Measurements from ENCODE around the gene HSPA14. TPM values are rescaled to one million over a fixed set of nuclear protein-coding genes. Genes with fewer than 3 reads are reported as not detected.

The HSPA14 gene
- total RNA-seq, 3 donors from 2014 or later = 9.3 to 16.7 (median 16.4) TPM

DNA sequence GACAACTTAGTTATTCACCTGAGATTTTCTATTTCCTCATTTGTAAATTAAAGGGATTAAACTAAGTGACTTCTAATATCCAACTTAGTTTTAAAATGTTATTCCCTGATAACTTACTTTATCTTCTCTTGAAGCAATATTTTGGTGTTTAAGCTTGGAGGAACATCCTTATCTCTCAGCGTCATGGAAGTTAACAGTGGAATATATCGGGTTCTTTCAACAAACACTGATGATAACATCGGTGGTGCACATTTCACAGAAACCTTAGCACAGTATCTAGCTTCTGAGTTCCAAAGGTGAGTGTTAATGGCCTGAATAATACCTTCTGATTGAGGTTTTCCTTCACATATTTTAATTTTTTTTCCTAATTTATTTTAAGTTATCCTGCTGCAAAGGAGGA, 14.1 kb downstream of the HSPA14 start:
- no peaks in the 10 kb centered on the region for H3K36me3 ChIP-seq
- intact Hi-C loops (cut with DNase I; ENCODE audit: low total_unique reads) = no loop called here
- H3K9me3 ChIP-seq = no peaks in the 10 kb centered on the region
- no peak overlapping the region for H3K27ac ChIP-seq
- TF ChIP-seq, protein P1, sequence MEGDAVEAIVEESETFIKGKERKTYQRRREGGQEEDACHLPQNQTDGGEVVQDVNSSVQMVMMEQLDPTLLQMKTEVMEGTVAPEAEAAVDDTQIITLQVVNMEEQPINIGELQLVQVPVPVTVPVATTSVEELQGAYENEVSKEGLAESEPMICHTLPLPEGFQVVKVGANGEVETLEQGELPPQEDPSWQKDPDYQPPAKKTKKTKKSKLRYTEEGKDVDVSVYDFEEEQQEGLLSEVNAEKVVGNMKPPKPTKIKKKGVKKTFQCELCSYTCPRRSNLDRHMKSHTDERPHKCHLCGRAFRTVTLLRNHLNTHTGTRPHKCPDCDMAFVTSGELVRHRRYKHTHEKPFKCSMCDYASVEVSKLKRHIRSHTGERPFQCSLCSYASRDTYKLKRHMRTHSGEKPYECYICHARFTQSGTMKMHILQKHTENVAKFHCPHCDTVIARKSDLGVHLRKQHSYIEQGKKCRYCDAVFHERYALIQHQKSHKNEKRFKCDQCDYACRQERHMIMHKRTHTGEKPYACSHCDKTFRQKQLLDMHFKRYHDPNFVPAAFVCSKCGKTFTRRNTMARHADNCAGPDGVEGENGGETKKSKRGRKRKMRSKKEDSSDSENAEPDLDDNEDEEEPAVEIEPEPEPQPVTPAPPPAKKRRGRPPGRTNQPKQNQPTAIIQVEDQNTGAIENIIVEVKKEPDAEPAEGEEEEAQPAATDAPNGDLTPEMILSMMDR (IDR thresholded peaks at IDR 0.05) = no peak
- TF ChIP-seq POLR2AphosphoS5 (IDR thresholded peaks at IDR 0.05) (no peak), POLR2A (IDR thresholded peaks at IDR 0.05) (no peak)
- H3K4me3 ChIP-seq = no peak overlapping the region
- no peaks in the 10 kb centered on the region for H3K4me1 ChIP-seq
- no peak for DNase-seq (ENCODE audit: low spot score in 2 of 2)
- H3K27me3 ChIP-seq = no peaks in the 10 kb centered on the region

DNA sequence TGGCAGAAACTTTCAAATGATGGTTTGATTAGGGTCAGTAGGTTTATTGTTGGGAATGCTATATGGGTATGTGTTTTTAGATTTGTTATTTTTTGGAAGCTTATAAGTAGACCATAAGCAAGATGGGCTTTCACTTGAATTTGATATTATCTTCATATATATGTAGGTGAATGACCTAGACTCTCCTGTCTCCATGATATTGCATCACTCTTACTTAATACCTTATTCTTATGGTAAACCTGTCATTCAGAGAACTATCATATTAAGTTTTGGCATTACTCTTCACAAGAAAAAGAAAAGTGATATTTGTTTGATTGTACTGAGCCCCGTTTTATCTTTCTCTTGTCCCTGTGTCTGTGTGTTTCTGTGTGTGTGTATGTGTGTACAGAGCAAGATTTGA, 17.3 kb downstream of the HSPA14 start:
- DNase-seq (ENCODE audit: low spot score in 2 of 2) = no peak
- Histone ChIP-seq H3K36me3 (no peaks in the 10 kb centered on the region), H3K9me3 (no peaks in the 10 kb centered on the region), H3K27me3 (no peaks in the 10 kb centered on the region), H3K27ac (no peak overlapping the region), H3K4me3 (no peak overlapping the region), H3K4me1 (no peaks in the 10 kb centered on the region)
- intact Hi-C loops (cut with DNase I; ENCODE audit: low total_unique reads) = no loop called here
- TF ChIP-seq, protein P1 (IDR thresholded peaks at IDR 0.05) = no peak
- no peak for TF ChIP-seq POLR2AphosphoS5 (IDR thresholded peaks at IDR 0.05)
- TF ChIP-seq POLR2A (IDR thresholded peaks at IDR 0.05) = no peak

DNA sequence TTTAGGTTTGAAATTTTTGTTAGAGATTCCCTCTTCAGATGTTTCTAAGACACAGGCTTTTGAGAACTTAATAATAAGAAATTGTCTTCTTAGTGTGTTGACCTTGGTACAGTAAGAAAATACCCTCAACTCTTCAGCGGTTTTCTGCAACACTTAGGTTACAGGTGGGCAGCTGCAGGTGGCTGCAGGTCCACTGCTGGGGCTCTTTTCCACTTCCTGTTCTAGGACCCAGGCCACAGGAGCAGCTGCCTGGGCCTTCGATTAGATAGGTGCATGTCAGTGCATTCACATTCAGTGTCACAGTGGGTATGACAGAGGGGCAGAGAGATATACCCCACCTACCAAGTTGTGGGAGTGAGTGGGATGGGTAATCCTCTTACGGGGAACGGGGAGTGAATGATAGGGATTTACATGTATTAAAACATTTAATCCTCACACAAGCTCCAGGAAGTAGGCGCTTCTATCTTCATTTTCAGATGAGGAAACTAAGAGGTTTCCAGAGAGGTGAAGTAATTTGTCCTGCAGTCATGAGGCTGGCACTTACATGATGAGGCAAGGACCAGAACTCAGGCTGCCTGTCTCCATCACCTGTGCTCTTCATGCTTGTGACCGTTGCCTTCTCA, 20.3 kb downstream of the HSPA14 start:
- Histone ChIP-seq H3K4me1 (no peaks in the 10 kb centered on the region), H3K36me3 (no peaks in the 10 kb centered on the region), H3K27ac (no peak overlapping the region), H3K9me3 (no peaks in the 10 kb centered on the region), H3K4me3 (no peak overlapping the region), H3K27me3 (no peaks in the 10 kb centered on the region)
- intact Hi-C loops (cut with DNase I; ENCODE audit: low total_unique reads) = no loop called here
- no peak for DNase-seq (ENCODE audit: low spot score in 2 of 2)
- TF ChIP-seq, protein P1 (IDR thresholded peaks at IDR 0.05) = no peak
- no peak for TF ChIP-seq POLR2A (IDR thresholded peaks at IDR 0.05)
- no peak for TF ChIP-seq POLR2AphosphoS5 (IDR thresholded peaks at IDR 0.05)

DNA sequence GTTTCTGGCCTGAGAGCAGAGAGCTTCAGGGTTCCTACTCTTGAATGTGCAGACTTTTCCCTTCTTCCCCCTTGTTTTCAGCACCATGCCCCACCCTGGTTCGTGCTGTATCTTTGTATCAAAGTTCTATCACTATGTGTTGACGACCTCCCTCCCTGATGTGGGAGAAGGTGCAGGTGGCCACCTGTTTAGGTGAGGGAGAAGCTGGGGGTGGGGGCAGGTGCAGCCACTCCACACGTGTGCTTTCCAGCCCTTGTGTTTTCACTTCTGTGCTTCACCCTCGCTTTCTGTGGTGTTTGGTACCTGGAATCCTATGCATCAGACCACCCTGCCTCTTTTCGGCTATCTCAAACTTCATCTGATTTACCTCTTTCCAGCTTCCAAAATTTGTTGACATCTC, 20.9 kb downstream of the HSPA14 start:
- TF ChIP-seq, protein P1 (IDR thresholded peaks at IDR 0.05) = no peak
- no peak for TF ChIP-seq POLR2A (IDR thresholded peaks at IDR 0.05)
- TF ChIP-seq POLR2AphosphoS5 (IDR thresholded peaks at IDR 0.05) = no peak
- H3K4me3 ChIP-seq = no peak overlapping the region
- no peak overlapping the region for H3K27ac ChIP-seq
- intact Hi-C loops (cut with DNase I; ENCODE audit: low total_unique reads) = no loop called here
- no peaks in the 10 kb centered on the region for H3K4me1 ChIP-seq
- H3K36me3 ChIP-seq = no peaks in the 10 kb centered on the region
- DNase-seq (ENCODE audit: low spot score in 2 of 2) = no peak
- no peaks in the 10 kb centered on the region for H3K27me3 ChIP-seq
- no peaks in the 10 kb centered on the region for H3K9me3 ChIP-seq

DNA sequence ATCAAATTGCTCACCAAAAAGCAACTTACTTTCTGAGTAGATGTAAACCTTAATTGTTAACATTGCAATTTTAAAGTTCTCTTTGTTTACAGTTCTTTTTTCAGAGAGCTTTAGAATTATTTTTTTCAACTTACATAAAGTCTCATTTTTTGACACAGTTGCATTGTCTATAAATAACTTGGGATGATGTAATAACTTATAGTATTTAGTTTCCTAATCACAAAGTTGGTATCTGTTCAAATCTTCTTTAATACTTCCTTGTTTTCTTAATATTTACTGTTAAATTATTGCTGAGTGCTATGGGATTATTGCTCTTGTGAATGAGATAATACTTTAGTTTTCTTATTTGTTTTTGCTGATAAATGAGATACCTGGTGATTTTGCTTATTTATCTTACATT, 21.7 kb downstream of the HSPA14 start:
- no peak overlapping the region for H3K27ac ChIP-seq
- TF ChIP-seq POLR2A (IDR thresholded peaks at IDR 0.05) (no peak), POLR2AphosphoS5 (IDR thresholded peaks at IDR 0.05) (no peak)
- TF ChIP-seq, protein P1 (IDR thresholded peaks at IDR 0.05) = no peak
- no peaks in the 10 kb centered on the region for H3K36me3 ChIP-seq
- H3K9me3 ChIP-seq = no peaks in the 10 kb centered on the region
- intact Hi-C loops (cut with DNase I; ENCODE audit: low total_unique reads) = no loop called here
- no peaks in the 10 kb centered on the region for H3K4me1 ChIP-seq
- H3K27me3 ChIP-seq = no peaks in the 10 kb centered on the region
- H3K4me3 ChIP-seq = no peak overlapping the region
- DNase-seq (ENCODE audit: low spot score in 2 of 2) = no peak
